SHP77 treated with DMSO at 0.1 percent for 48 hours (cell line): ENCODE data around the gene TBC1D2.
"Not testable (repeated sequence)": the region's sequence is repeated elsewhere in the genome, so short reads cannot be mapped to it uniquely, and the experiment has no call there.

Experiments used
- DNase-seq: peaks from one replicate; lab custom pipeline; 2025; lab: John Stamatoyannopoulos, UW

Gene TBC1D2

DNA sequence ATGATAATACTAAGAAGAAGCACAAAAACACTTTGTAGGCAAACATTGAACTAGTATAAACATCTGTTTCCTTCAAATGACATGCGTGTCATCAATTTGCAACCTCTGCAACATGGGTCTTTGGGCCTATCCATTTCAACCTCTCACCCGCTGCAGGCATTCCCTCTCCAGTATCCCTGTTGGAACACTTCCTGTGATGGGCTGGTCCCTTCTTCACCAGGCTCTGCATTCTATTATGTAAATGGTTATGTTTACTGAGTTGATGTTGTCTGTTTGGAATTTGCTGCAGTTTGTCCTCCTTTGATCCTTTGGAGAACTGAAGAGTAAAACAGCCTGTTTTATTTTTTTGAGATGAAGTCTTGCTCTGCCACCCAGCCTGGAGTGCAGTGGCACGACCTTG is 16.6 kb upstream of the TBC1D2 start:
- no peak for DNase-seq

DNA sequence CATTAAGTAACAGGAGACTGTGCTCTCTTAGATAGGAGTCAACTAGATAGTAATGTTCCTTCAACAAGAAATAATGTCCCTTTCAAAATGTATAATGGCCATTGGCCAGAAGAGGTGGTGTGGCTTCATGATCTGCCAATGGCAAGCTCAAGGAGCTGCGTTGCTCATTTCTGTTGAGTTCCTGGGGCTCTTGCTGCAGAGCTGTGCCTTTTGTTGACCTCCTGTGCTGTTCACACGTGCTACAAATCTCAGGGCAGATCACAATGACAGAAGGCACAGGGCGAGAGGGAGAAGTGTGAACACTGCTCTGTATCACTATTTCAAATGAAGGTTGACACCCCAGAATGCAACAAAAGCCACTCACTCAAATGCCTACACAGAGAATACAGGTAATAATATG is 16.0 kb upstream of the TBC1D2 start:
- DNase-seq: no peak

DNA sequence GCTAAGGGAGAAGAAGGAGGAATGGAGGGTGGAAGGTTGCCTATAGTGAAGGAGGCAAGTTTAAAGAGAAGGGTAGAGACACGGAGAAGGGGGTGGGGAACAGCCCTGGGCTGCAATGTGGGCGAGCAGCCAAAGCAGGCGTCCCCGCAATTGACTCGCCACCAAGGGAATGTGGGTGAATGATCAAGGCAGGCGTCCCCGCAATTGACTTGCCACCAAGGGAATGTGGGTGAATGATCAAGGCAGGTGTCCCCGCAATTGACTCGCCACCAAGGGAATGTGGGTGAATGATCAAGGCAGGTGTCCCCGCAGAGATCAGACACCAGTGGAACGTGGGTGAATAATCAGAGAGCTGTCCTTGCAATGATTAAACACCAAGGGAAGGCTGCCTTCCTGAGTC is 14.8 kb upstream of the TBC1D2 start:
- not testable (repeated sequence) for DNase-seq

DNA sequence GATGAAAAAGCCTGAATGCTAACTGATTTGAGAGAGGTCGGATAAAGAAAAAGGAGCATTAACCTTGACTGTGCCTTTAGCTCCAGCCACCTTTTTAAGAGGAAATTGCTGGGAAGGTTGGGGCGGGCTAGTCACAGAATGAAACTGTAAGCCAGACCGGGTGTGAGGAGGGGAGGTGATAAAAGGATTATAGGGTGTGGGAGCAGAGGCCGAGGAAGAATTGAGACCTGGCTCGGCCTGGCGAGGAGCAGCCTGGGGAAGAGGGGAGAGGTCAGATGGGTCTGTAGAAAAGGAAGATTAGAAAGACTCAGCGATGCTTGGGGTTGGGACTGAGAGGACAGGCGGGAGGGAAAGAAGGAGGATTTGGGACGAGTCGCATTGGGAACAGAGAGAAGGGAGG is 14.2 kb upstream of the TBC1D2 start:
- DNase-seq: not testable (repeated sequence)

DNA sequence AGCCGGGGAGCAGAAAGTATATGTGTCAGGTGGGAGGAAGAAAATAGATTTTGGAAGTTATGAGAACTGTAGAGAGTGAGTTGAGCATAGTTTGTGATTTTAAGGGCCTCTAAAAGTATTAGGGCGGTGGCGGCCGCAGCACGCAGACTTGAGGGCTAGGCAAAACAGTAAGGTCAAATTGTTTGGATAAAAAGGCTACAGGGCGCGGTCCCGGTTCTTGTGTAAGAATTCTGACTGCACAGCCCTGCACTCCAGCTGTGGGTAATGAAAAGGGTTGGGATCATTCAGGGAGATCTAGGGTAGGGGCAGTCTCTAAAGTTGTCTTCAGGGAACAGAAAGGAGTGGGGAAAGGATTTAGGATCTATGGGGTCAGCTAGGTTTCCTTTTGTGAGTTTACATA is 12.1 kb upstream of the TBC1D2 start:
- not testable (repeated sequence) for DNase-seq

DNA sequence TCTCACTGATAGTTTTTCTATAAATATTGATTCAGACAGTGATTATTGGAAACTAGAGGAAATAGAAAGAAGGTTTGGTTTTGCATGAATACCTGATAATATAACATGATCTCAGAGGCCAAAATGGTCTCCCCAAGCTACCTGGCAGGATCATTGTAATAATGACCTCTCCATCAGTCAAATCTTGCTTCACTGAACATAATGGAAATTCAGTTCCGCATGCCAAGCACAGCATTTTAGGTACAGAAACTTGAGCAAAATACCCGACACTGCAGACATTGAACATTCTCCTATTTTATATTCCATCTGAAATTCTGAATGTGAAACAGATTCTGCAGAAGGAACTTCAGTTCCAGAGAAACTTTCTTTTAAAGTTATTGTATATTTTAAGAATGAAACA is 9.1 kb upstream of the TBC1D2 start:
- no peak for DNase-seq

DNA sequence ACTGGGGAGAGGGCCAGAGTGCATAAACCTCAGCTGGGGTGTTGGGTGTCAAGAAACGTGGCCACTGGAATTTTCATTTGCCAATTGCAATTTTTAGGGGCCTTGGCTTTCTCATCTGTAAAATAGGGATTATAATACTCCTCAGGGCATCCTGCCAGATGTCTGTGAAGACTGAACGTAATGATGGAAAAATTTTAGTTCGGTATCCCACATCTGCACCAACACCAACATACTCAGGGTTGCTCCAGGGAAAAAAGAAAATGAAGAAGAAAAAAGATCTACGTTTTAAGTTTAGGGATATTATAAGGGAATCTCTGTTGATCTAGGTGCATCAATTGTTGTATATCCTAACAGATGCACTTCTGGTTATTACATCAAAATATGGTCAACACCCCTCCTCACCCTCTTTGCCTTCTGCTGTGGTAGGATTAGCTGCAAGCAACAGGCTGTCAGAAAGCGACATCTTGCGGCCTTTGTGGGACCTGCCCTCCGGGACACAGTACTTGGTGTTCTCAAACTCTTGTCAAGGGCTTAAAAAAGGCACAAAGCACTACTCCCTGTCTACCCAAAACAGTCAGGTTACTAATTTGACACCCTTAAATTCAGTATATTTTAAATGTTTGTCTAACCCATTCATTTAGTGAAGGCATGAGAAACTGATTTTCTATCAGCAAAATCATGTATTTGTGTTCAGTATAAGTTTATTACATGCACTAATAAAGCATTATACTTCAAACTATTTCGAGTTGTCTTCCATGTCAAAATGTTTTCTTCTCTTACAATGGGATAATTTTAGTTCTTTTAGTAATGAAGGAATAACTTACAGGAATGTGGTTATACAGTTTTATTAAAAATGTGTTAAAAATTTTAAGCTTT is 8.3 kb upstream of the TBC1D2 start:
- DNase-seq: no peak

GRCh38 chr9:98263080-98263479 is 7.6 kb upstream of the TBC1D2 start:
- no peak for DNase-seq

DNA sequence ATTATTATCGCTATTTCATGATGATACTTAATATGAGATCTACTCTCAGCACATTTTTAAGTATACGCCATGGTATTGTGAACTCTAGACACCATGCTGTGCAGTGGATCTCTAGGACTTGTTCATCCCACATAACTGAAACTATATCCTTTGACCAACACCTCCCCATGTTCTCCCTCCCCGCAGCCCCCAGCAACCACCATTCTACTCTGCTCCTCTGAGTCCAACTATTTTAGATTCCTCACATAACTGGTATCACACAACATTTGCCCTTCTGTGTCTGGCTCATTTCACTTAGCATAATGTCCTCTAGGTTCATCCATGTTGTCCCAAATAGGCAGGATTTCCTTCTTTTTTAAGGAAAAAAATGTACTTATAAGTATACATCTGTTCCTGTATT is 6.6 kb upstream of the TBC1D2 start:
- no peak for DNase-seq

DNA sequence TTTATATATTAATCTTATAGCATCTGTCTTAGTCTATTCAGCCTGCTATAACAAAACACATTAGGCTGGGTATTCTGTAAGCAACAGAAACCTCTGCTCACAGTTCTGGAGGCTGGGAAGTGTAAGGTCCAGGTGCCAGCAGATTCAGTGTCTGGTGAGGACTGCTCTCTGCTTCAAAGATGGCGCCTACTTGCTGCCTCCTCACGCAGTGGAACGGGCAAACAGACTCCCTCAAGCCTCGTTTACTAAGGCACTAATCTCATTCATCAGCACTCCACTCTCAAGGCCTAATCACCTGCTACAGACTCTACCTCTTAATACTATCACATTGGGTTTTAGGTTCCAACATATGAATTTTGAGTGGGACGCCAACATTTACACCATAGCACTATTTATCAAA is 5.2 kb upstream of the TBC1D2 start:
- DNase-seq: no peak

GRCh38 chr9:98259791-98260190 is 4.3 kb upstream of the TBC1D2 start:
- no peak for DNase-seq

GRCh38 chr9:98256756-98257155 is 1.3 kb upstream of the TBC1D2 start:
- DNase-seq: peak; percentile 52

DNA sequence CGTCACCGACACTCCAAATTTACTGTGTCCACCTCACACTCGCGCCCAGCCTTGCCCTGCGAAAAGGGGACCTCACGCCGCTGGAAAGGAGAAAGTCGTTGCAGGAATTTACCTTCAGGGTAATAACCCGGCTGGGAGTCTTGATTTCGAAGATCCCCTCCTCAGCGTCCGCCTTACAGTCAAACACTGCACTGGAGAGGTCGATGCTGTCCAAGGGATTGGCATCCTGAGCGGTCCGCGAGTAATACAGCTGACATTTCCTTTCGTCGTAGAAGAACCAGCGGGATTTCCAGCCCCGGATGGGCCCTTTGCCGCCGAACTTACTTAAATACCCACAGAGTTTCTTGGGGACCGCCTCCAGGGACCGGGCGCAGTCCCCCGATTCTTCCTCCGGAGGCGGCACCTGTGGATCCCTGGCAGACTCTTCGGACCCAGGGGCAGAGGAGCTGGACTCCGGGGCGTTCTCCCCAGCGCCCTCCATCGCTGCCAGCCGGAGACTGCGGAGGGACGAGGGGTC is 330 bp downstream of the TBC1D2 start:
- DNase-seq: no peak

- DNase-seq: no peak
Measured at GRCh38 chr9:98254228-98255060, 1.0 kb downstream of the TBC1D2 start.

DNA sequence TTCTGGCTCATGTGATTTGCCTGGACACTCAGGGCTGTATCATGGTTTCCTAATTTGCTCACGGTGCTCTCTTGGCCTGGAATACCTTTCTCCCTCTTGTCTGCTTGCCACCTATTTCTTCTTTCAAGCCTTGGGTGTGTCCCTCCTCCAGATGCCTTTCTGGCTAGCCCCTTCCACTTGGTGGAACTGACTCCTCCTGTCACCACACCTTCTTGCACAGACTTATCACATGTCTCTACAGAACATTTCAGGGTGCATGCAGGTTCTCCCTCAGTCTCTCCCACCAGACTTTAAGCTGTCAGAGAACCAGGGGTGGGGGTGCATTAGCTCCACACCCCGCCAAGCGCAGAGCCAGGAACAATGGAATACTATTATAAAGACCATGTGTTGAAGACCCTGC is 1.9 kb downstream of the TBC1D2 start:
- DNase-seq: no peak

- DNase-seq: no peak
Measured at GRCh38 chr9:98251551-98251950, 3.9 kb downstream of the TBC1D2 start.

GRCh38 chr9:98249771-98250170 is 5.7 kb downstream of the TBC1D2 start:
- no peak for DNase-seq

DNA sequence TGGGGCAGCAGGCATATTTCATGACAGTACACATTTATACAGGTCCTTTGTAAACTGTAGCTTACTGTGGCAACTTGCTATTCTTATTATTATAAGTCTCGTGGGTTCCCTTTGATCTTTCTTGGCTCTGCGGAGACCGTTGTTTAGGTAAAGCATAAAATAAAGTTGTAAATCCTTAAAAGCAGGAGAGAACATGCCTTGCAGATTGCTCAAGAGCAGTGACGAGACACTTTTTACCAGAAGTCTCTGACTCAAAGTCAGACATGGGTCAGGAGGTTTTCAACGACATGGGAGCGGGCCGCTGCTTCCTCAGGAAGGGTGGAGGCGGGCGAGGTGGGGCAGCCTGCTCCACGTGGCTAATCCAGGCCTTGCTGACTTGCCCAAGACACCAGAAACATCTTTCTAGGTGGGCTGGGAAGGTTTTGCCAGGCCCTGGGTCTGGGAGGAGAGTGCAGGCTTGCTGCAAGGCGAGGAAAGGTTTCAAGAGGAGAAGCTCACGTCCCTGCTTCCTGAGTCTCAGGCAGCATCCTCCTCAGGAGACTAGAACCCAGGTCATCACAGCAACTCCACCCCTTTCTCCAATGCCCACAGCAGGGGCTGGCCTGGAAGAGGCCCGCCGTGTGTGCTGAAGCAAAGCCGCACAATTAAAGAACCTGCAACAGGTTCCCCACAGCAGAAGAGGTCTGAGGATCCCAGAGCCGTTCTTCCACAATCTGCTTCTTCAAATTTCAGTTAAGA is 6.5 kb downstream of the TBC1D2 start:
- DNase-seq: no peak

GRCh38 chr9:98247831-98248657 is 7.4 kb downstream of the TBC1D2 start:
- no peak for DNase-seq

DNA sequence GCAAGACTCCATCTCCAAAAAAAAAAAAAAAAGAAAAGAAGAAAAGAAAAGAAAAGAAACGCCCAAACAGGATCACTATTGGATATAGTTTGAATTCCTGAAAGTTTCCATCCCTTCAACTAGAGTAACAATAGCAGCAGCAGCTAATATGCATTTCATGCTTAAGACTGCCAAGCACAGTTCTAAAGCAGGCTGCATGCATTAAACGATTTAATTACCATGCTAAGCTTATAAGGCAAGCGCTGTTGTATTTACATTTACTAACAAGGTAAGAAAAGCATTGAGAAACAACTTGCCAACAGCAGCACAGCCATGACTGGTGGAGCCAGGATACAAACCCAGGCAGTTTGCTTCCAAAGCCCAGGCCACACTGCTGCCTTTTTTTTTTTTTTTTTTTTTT is 13.0 kb downstream of the TBC1D2 start:
- no peak for DNase-seq
